HEK293T (cell line): ENCODE data around the gene PGLYRP1.

Experiments used
- CTCF ChIA-PET: fragments of 350-600 bp; formaldehyde crosslinking; extraction: SDS; loops from one replicate; lab custom pipeline; 2021; ENCODE audit warnings: antibody characterized with exemption, inconsistent platforms; lab: Yijun Ruan, JAX
- POLR2A ChIA-PET: fragments of 350-600 bp; formaldehyde crosslinking; extraction: SDS; loops from one replicate; lab custom pipeline; 2020; ENCODE audit warnings: antibody characterized with exemption, inconsistent platforms; lab: Yijun Ruan, JAX
- DNase-seq: peaks from one replicate; pipeline ENCODE4 v3.0.0; 2012; ENCODE audit warnings: mixed read lengths; ENCODE audit errors: extremely low spot score
- ARNT ChIP-seq: fragments of 450-650 bp; IDR thresholded peaks from 2 replicates; pipeline ENCODE4 v1.6.1; 2017; ENCODE audit warnings: mild to moderate bottlenecking
- BHLHE40 ChIP-seq: fragments of 450-650 bp; IDR thresholded peaks from 2 replicates; pipeline ENCODE4 v1.6.1; 2016; ENCODE audit warnings: mild to moderate bottlenecking, moderate library complexity, borderline replicate concordance
- CTBP1 ChIP-seq: fragments of 450-650 bp; IDR thresholded peaks from 2 replicates; pipeline ENCODE4 v1.6.1; 2016; ENCODE audit warnings: borderline replicate concordance
- ELF4 ChIP-seq: fragments of 450-650 bp; IDR thresholded peaks from 2 replicates; pipeline ENCODE4 v1.6.1; 2017; ENCODE audit warnings: antibody characterized with exemption
- FOXA1 ChIP-seq: fragments of 450-650 bp; IDR thresholded peaks from 2 replicates; pipeline ENCODE4 v1.6.1; 2016; ENCODE audit warnings: mild to moderate bottlenecking
- FOXK2 ChIP-seq: fragments of 450-650 bp; IDR thresholded peaks from 2 replicates; pipeline ENCODE4 v1.6.1; 2016; ENCODE audit warnings: mild to moderate bottlenecking
- FOXM1 ChIP-seq: fragments of 450-650 bp; IDR thresholded peaks from 2 replicates; pipeline ENCODE4 v1.6.1; 2017; ENCODE audit warnings: mild to moderate bottlenecking, borderline replicate concordance
- HDGF ChIP-seq: fragments of 450-650 bp; IDR thresholded peaks from 2 replicates; pipeline ENCODE4 v1.6.1; 2017; ENCODE audit warnings: antibody characterized with exemption, borderline replicate concordance
- L3MBTL2 ChIP-seq: fragments of 450-650 bp; conservative IDR thresholded peaks from 2 replicates; pipeline ENCODE4 v1.6.1; 2016; ENCODE audit warnings: mild to moderate bottlenecking
- LEF1 ChIP-seq: fragments of 450-650 bp; IDR thresholded peaks from 2 replicates; pipeline ENCODE4 v1.6.1; 2017; ENCODE audit warnings: mild to moderate bottlenecking, borderline replicate concordance
- NFRKB ChIP-seq: fragments of 450-650 bp; IDR thresholded peaks from 2 replicates; pipeline ENCODE4 v1.6.1; 2016; ENCODE audit warnings: mild to moderate bottlenecking, moderate library complexity
- PKNOX1 ChIP-seq: fragments of 450-650 bp; IDR thresholded peaks from 2 replicates; pipeline ENCODE4 v1.6.1; 2016
- SP1 ChIP-seq: fragments of 450-650 bp; IDR thresholded peaks from 2 replicates; pipeline ENCODE4 v1.6.1; 2017
- SUZ12 ChIP-seq: fragments of 450-650 bp; IDR thresholded peaks from 2 replicates; pipeline ENCODE4 v1.6.1; 2016; ENCODE audit warnings: mild to moderate bottlenecking
- TARDBP ChIP-seq: fragments of 450-650 bp; IDR thresholded peaks from 2 replicates; pipeline ENCODE4 v1.6.1; 2016
- ZNF384 ChIP-seq: fragments of 450-650 bp; IDR thresholded peaks from 2 replicates; pipeline ENCODE4 v1.6.1; 2016

The PGLYRP1 gene

GRCh38 chr19:46022431-46023310 is at the start of gene PGLYRP1:
TSS of gene PGLYRP1 (minus strand) at chr19:46023053. CDS start at chr19:46023021, 32 bp downstream.
- POLR2A ChIA-PET = no interaction called here
- no peak for DNase-seq
- no peak for TF ChIP-seq FOXA1
- TF ChIP-seq HDGF = no peak
- no peak for TF ChIP-seq ARNT
- TF ChIP-seq NFRKB = no peak
- TF ChIP-seq BHLHE40 = no peak
- CTCF ChIA-PET = no interaction called here

DNA sequence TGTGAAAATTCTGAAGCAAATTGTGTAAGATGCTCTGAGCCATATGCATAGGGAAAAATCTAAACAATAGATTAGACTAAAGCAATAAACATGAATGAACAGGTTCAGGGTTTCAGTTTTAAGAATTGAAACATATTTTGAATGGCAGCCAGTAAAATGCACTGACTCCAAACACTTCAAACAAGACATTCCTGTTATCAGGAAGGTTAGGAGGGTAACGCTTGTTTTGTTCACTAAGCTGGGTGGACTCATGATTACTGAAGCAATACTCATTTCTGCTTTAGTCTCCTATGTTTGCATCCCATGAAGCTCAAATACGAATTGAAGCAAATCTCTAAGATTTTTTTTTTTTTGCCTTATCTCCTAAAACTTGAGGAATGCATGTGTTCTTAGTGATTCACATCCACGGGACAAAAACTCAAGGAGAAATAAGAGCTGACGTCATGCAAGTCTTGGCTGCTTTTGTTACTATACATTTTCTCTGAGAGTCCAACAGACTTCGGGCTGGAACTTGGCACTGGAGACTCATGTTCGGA is 47.0 kb upstream of the PGLYRP1 start:
- no peak for TF ChIP-seq SUZ12
- TF ChIP-seq SP1 = no peak
- no peak for TF ChIP-seq BHLHE40
- TF ChIP-seq LEF1 = no peak
- CTCF ChIA-PET = no interaction called here
- POLR2A ChIA-PET = interaction anchor here (0.6 kb wide), 1 partner anchor 277 kb away, joined by 3 read pairs; the partner anchor contains the start of gene PPP5C
- DNase-seq = no peak

GRCh38 chr19:46068345-46069258 is 45.7 kb upstream of the PGLYRP1 start:
- ChIA-PET CTCF (interaction anchor here (1.0 to 1.3 kb wide), 2 partner anchors 9 to 40 kb away, joined by 4 read pairs; no protein-coding TSS in a partner anchor), POLR2A (no interaction called here)
- no peak for TF ChIP-seq FOXM1
- no peak for DNase-seq

GRCh38 chr19:46067691-46068090 is 44.8 kb upstream of the PGLYRP1 start:
- DNase-seq = no peak
- ChIA-PET CTCF (interaction anchor here (1.1 kb wide), 1 partner anchor 11 kb away, joined by 3 read pairs; no protein-coding TSS in a partner anchor), POLR2A (no interaction called here)
- TF ChIP-seq FOXK2 (no peak), SP1 (no peak), ARNT (no peak), BHLHE40 (no peak), CTBP1 (no peak), HDGF (no peak), ZNF384 (no peak), L3MBTL2 (no peak), PKNOX1 (no peak), NFRKB (no peak), TARDBP (no peak), FOXA1 (no peak)

DNA sequence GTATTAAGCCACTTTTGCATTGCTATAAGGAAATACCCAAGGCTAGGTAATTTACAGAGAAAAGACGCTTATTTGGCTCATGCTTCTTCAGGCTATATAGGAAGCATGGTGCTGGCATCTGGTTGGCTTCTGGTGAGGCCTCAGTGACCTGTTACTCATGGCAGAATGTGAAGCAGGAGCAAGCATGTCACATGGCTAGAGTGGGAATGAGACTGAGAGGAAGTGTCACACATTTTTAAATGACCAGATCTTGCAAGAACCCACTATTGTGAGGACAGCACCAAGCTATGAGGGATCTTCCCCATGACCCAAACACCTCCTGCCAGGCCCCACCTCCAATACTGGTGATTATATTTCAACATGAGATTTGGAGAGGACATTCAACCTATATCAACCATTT is 43.6 kb upstream of the PGLYRP1 start:
- no peak for DNase-seq
- TF ChIP-seq FOXK2 = no peak
- no peak for TF ChIP-seq HDGF
- TF ChIP-seq CTBP1 = no peak
- no peak for TF ChIP-seq LEF1
- no peak for TF ChIP-seq BHLHE40
- TF ChIP-seq ELF4 = no peak
- TF ChIP-seq PKNOX1 = no peak
- no peak for TF ChIP-seq FOXM1
- no peak for TF ChIP-seq SP1
- no peak for TF ChIP-seq SUZ12
- no peak for TF ChIP-seq ARNT
- TF ChIP-seq ZNF384 = no peak
- TF ChIP-seq NFRKB = no peak
- CTCF ChIA-PET = interaction anchor here (0.6 kb wide), 2 partner anchors 12 to 329 kb away, joined by 3 read pairs; no protein-coding TSS in a partner anchor
- POLR2A ChIA-PET = no interaction called here

DNA sequence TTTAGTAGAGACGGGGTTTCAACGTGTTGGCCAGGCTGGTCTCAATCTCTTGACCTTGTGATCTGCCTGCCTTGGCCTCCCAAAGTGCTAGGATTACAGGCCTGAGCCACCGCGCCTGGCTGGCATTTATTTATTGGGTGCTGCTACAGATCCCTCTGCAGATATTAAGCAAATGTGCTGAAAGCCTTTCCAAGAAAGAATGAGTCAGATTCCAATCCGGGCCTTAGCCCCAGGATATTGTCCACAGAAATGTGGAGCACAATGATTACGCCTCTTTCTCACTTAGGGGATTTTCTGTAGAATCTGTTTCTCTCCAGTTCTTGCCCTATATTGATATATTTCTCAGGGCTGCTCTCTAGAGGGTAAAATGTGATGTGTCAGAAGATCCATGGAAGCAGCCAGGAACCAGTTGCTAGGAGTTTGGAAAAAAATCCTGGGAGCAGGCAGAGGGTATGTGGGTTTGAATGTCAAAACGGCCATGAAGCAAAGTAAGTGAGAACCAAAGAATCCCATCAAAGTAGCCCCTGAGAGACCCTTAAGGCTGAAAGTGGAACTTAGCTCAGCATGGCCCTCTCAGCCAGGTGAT is 42.7 kb upstream of the PGLYRP1 start:
- TF ChIP-seq HDGF (no peak), L3MBTL2 (no peak), ZNF384 (no peak), BHLHE40 (no peak), ELF4 (no peak), SP1 (no peak), LEF1 (no peak), TARDBP (no peak), PKNOX1 (no peak), CTBP1 (no peak)
- POLR2A ChIA-PET = no interaction called here
- CTCF ChIA-PET = no interaction called here
- DNase-seq = no peak
